NT2/D1 (cell line): Measurements from ENCODE around the gene SLC24A3.

Experiments used
- SUZ12 ChIP-seq: IDR thresholded peaks from 2 replicates; pipeline ENCODE4 v1.6.1; 2011; ENCODE audit not compliant: insufficient read length, insufficient read depth; ENCODE audit errors: extremely low read depth
- YY1 ChIP-seq: IDR thresholded peaks from 2 replicates; pipeline ENCODE4 v1.6.1; 2011; ENCODE audit not compliant: insufficient read length, insufficient read depth
- ZNF274 ChIP-seq: IDR thresholded peaks from 2 replicates; pipeline ENCODE4 v1.6.1; 2011; ENCODE audit warnings: mild to moderate bottlenecking, low read depth, low read length

- TF ChIP-seq YY1 (no peak), SUZ12 (no peak), ZNF274 (no peak)
Measured at GRCh38 chr20:19599200-19599599, 386.8 kb downstream of the SLC24A3 start.
